IMR-90 (cell line): Measurements from ENCODE around the gene SEC11C.

Experiments
- BHLHE40 ChIP-seq: fragments of 150-350 bp; IDR thresholded peaks from 2 replicates; pipeline ENCODE4 v1.6.1; 2016; ENCODE audit warnings: mild to moderate bottlenecking, low read depth, low read length
- CEBPB ChIP-seq: IDR thresholded peaks from 2 replicates; pipeline ENCODE4 v1.6.1; 2012; ENCODE audit warnings: low read depth, low read length, improper control_type of control experiment
- CTCF ChIP-seq: conservative IDR thresholded peaks from 2 replicates; pipeline ENCODE4 v1.5.1; 2012; ENCODE audit warnings: mild to moderate bottlenecking, low read depth, low read length, improper control_type of control experiment
- ELK1 ChIP-seq: fragments of 150-350 bp; IDR thresholded peaks from 2 replicates; pipeline ENCODE4 v1.6.1; 2016; ENCODE audit warnings: low read depth, mild to moderate bottlenecking, low read length, moderate library complexity, borderline replicate concordance
- FOS ChIP-seq: fragments of 150-350 bp; IDR thresholded peaks from 2 replicates; pipeline ENCODE4 v1.6.1; 2016; ENCODE audit warnings: low read depth, low read length
- MXI1 ChIP-seq: IDR thresholded peaks from 2 replicates; pipeline ENCODE4 v1.6.1; 2012; ENCODE audit warnings: low read depth, mild to moderate bottlenecking, low read length, moderate library complexity, borderline replicate concordance
- NFE2L2 ChIP-seq: fragments of 150-350 bp; IDR thresholded peaks from 2 replicates; pipeline ENCODE4 v1.6.1; 2016; ENCODE audit warnings: low read depth, mild to moderate bottlenecking, low read length
- POLR2A ChIP-seq: IDR thresholded peaks from 2 replicates; pipeline ENCODE4 v1.6.1; 2012; ENCODE audit warnings: mild to moderate bottlenecking, low read depth, low read length
- RAD21 ChIP-seq: IDR thresholded peaks from 2 replicates; pipeline ENCODE4 v1.6.1; 2012; ENCODE audit warnings: low read length, improper control_type of control experiment
- RCOR1 ChIP-seq: IDR thresholded peaks from 2 replicates; pipeline ENCODE4 v1.6.1; 2012; ENCODE audit warnings: mild to moderate bottlenecking, low read length, improper control_type of control experiment; ENCODE audit not compliant: insufficient replicate concordance
- RFX5 ChIP-seq: IDR thresholded peaks from 2 replicates; pipeline ENCODE4 v1.8.0; 2012; ENCODE audit warnings: low read depth, mild to moderate bottlenecking, low read length, moderate library complexity
- SMC3 ChIP-seq: fragments of 150-350 bp; IDR thresholded peaks from 2 replicates; pipeline ENCODE4 v1.6.1; 2016; ENCODE audit warnings: low read depth, mild to moderate bottlenecking, antibody characterized with exemption, low read length, moderate library complexity
- USF2 ChIP-seq: fragments of 150-350 bp; IDR thresholded peaks from 2 replicates; pipeline ENCODE4 v1.6.1; 2017; ENCODE audit warnings: mild to moderate bottlenecking, antibody characterized with exemption, low read length, low read depth

GRCh38 chr18:59148192-59148591 is 8.5 kb downstream of the SEC11C start:
- TF ChIP-seq POLR2A (no peak), SMC3 (no peak), CTCF (no peak), NFE2L2 (no peak), USF2 (no peak), FOS (no peak), ELK1 (no peak), RAD21 (no peak), CEBPB (no peak), RFX5 (no peak), BHLHE40 (no peak), RCOR1 (no peak), MXI1 (no peak)
